Neuron (in vitro differentiated cells): ENCODE measurements around the gene PVALEF.
A peak's percentile ranks its signal among the peaks of the same experiment; 100 is the strongest.

ENCODE experiments used
- H2AFZ ChIP-seq: one replicate; pipeline ENCODE4 v1.6.1; 2013; ENCODE audit warnings: low read depth, mild to moderate bottlenecking, inconsistent platforms, low read length, moderate library complexity
- H3K27me3 ChIP-seq: one replicate; pipeline ENCODE4 v1.6.1; 2013; ENCODE audit warnings: low read length; ENCODE audit not compliant: insufficient read depth
- H3K36me3 ChIP-seq: one replicate; pipeline ENCODE4 v1.6.1; 2013; ENCODE audit warnings: low read length; ENCODE audit not compliant: insufficient read depth
- H3K4me1 ChIP-seq: one replicate; pipeline ENCODE4 v1.6.1; 2013; ENCODE audit warnings: low read length; ENCODE audit not compliant: insufficient read depth
- H3K4me3 ChIP-seq: 2 replicates; pipeline ENCODE4 v1.5.1; 2013; ENCODE audit warnings: mild to moderate bottlenecking, low read length, moderate library complexity
- H3K9me3 ChIP-seq: one replicate; pipeline ENCODE4 v1.6.1; 2013; ENCODE audit warnings: low read length

Gene PVALEF

DNA sequence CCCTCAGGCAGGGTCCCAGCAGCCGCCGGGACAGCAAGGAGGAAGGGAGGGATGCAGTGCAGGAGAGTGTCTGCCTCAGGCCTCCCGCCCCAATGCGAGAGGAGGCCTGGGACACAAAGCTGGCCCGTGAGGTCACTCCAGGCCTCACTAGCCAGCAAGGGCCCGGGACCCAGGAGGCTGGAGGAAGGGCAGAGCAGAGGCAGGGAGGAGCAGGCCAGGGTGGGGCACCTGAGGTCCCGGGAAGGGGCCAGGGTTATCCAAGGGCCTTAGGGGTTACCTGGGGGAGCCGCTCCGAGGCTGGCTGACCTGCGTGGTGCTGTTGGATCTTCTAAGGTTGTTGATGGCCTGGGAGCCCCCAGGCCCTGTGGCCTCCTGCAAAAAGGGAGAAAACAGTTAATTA is 43.3 kb downstream of the PVALEF start:
- no peak overlapping the region for H3K4me3 ChIP-seq
- H3K4me1 ChIP-seq: no peaks in the 10 kb centered on the region
- no peaks in the 10 kb centered on the region for H3K27me3 ChIP-seq
- no peak overlapping the region for H2AFZ ChIP-seq
- peaks cover 31% of the 10 kb centered on the region for H3K36me3 ChIP-seq
- no peaks in the 10 kb centered on the region for H3K9me3 ChIP-seq

- Histone ChIP-seq H2AFZ (no peak overlapping the region), H3K4me1 (no peaks in the 10 kb centered on the region), H3K9me3 (no peaks in the 10 kb centered on the region), H3K36me3 (peaks cover 27% of the 10 kb centered on the region), H3K27me3 (no peaks in the 10 kb centered on the region), H3K4me3 (no peak overlapping the region)
Measured at GRCh38 chr17:81209141-81209540, 43.8 kb downstream of the PVALEF start.

GRCh38 chr17:81210466-81210865 is 45.2 kb downstream of the PVALEF start:
- Histone ChIP-seq H2AFZ (no peak overlapping the region), H3K36me3 (peaks cover 19% of the 10 kb centered on the region), H3K27me3 (no peaks in the 10 kb centered on the region), H3K4me3 (no peak overlapping the region), H3K9me3 (no peaks in the 10 kb centered on the region), H3K4me1 (no peaks in the 10 kb centered on the region)

DNA sequence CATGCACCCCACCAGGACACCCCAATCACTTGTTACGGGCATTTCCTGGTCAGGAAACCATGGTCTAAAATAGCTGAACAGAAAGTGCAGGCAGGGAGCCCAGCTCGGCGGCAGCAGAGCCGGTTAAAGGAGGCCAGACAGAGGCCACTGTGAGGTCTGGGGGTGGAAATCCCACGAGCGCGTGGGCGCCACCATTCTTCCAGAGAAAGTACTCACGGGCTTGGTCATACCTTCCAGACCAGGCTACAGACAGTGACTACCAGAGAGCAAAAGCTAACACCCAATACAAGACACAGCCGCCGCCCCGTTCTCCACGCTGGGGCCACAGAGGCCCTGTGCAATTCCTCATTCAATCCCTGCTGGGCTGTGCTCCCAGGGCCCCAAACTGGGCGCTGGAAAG is 45.6 kb downstream of the PVALEF start:
- H3K4me1 ChIP-seq: no peaks in the 10 kb centered on the region
- H3K36me3 ChIP-seq: peaks cover 17% of the 10 kb centered on the region
- H3K27me3 ChIP-seq: no peaks in the 10 kb centered on the region
- no peaks in the 10 kb centered on the region for H3K9me3 ChIP-seq
- H3K4me3 ChIP-seq: no peak overlapping the region
- H2AFZ ChIP-seq: no peak overlapping the region

- Histone ChIP-seq H2AFZ (no peak overlapping the region), H3K4me3 (no peak overlapping the region)
Measured at GRCh38 chr17:81212365-81212764, 47.1 kb downstream of the PVALEF start.

GRCh38 chr17:81213978-81214377 is 48.7 kb downstream of the PVALEF start:
- H3K36me3 ChIP-seq: peaks cover 29% of the 10 kb centered on the region
- no peaks in the 10 kb centered on the region for H3K4me1 ChIP-seq
- H3K27me3 ChIP-seq: no peaks in the 10 kb centered on the region
- H3K9me3 ChIP-seq: no peaks in the 10 kb centered on the region
- no peak overlapping the region for H2AFZ ChIP-seq
- no peak overlapping the region for H3K4me3 ChIP-seq

More at GRCh38 chr17:81212365-81212764, 47.1 kb downstream of the PVALEF start:
- H3K36me3 ChIP-seq: peaks cover 20% of the 10 kb centered on the region
- H3K27me3 ChIP-seq: no peaks in the 10 kb centered on the region
- H3K9me3 ChIP-seq: no peaks in the 10 kb centered on the region
- no peaks in the 10 kb centered on the region for H3K4me1 ChIP-seq

DNA sequence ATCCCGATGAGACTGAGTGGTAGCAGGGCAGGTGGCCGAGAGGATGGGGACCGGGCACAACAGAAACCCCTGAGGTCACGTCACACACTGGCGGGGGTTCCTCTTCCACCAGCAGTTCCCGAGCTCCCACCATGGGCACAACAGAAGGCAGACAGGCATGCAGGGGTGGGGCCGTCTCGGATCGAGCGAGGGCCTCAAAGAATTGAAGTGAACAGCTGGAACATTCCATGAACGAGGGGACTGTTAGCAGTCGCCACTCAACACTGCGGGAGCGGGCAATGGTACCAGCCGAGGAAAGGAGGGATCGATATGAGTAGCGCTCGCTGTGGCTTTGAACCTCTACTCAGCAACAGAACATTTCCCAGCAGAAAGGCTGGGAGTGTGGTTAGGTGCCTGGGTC is 52.2 kb downstream of the PVALEF start:
- no peak overlapping the region for H2AFZ ChIP-seq
- no peaks in the 10 kb centered on the region for H3K9me3 ChIP-seq
- H3K4me3 ChIP-seq: no peak overlapping the region
- peaks cover 34% of the 10 kb centered on the region for H3K36me3 ChIP-seq
- no peaks in the 10 kb centered on the region for H3K27me3 ChIP-seq
- peaks cover 13% of the 10 kb centered on the region for H3K4me1 ChIP-seq

DNA sequence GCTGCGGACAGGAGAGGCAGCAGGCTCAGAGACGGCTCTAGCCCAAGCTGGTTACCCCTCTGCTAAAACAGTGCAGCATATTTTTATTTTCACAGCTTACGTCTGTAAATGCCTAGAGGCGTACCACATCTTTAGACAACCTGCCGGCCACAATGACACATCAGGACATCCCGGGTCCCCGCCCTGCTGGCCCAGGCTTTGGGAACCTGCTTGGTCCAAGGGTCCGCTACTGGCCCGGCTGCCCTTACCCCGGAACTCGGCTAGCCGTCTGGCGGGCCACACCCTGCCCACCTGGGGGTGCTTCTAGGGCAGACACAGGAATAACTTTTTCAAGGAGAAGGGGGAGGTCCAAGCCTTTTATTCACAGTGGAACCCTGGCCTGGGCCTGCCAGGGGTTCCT is 53.2 kb downstream of the PVALEF start:
- Histone ChIP-seq H3K4me3 (no peak overlapping the region), H3K9me3 (no peaks in the 10 kb centered on the region), H3K4me1 (peaks cover 13% of the 10 kb centered on the region), H3K27me3 (no peaks in the 10 kb centered on the region), H2AFZ (no peak overlapping the region), H3K36me3 (peaks cover 34% of the 10 kb centered on the region)

DNA sequence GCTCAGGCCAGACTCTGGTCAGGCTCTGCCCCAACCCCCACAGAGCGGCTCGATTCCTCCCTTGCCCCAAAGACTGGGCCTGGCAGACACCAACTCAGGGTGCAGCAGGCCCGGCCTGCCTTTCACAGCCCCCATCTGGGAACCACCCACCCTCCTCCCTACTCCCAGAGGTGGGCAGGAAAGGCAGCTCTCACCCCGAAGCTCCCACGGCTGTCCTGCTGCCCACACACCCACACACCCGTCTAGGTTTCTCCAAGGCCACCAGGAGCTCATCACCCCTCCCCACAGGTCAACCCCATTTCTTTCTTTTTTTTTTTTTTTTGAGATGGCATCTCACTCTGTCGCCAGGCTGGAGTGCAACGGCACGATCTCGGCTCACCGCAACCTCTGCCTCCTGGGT is 53.7 kb downstream of the PVALEF start:
- Histone ChIP-seq H3K4me3 (no peak overlapping the region), H3K9me3 (no peaks in the 10 kb centered on the region), H2AFZ (no peak overlapping the region), H3K27me3 (no peaks in the 10 kb centered on the region), H3K36me3 (peaks cover 34% of the 10 kb centered on the region), H3K4me1 (peaks cover 15% of the 10 kb centered on the region)

GRCh38 chr17:81219476-81220180 is 54.3 kb downstream of the PVALEF start:
- H3K27me3 ChIP-seq: no peaks in the 10 kb centered on the region
- H3K9me3 ChIP-seq: no peaks in the 10 kb centered on the region
- peaks cover 34% of the 10 kb centered on the region for H3K36me3 ChIP-seq
- H2AFZ ChIP-seq: no peak overlapping the region
- no peak overlapping the region for H3K4me3 ChIP-seq
- H3K4me1 ChIP-seq: peaks cover 15% of the 10 kb centered on the region

DNA sequence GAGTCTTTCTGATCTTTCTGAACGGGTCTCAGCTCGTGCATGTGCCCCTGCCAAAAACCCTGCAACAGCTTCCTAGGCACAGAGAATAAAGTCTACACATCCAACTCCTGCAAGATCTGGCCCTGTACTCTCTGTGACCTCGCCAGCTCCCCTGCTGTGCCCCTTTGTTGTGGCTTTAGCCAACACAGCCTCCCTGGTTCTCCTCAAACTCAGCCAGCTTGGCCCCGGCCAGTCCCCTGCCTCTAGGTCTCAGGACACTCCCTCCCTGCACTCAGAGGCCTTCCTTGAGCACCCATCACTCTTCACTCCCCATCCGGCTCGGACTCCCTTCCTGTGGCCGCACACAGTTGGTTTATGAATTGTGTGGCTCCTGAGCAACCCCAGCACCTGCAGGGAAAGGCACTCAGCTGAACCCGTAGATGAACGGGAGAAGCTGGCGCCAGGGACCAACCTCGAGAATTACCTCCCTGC is 56.1 kb downstream of the PVALEF start:
- Histone ChIP-seq H3K36me3 (peaks cover 32% of the 10 kb centered on the region), H3K4me3 (peak overlapping the region; percentile 78), H3K9me3 (no peaks in the 10 kb centered on the region), H3K27me3 (no peaks in the 10 kb centered on the region), H2AFZ (no peak overlapping the region), H3K4me1 (peaks cover 15% of the 10 kb centered on the region)

DNA sequence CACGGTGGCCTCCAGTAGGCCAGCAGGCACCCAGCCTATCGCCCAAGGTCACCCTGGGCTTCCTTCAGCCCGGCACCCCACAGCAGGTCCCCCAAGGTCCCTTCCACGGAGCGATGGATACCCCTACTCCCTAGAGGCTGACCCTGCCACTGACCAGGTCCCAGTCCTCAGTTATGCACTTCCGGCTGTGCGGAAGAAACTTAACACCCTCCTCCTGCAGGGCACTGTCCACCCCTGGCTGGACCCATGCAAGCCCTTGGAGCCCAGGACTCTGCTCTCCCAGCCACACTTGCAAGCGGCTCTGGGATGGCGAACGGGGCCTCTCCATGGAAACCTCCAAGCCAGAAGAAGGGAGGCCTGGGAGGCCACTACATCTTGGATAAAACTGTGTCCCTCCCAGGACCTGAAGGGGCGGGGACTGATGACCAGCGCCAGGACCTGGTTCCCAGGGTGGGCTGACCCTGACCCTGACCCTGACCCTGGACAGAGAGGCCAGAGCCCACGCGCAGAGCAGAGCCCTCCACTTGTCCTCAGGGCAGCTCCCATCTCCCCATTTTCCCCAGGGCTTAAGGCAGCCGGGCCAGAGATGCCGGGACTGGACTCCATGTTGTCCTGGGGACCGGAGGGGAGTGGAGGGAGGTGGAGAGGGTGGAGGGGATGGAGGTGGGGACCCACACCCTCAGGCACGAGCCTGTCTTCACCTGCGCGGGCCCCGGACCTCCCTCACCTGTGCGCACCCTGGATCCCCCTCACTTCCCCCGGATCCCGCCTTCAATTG is 56.7 kb downstream of the PVALEF start:
- H3K4me1 ChIP-seq: peaks cover 15% of the 10 kb centered on the region
- no peaks in the 10 kb centered on the region for H3K27me3 ChIP-seq
- H3K36me3 ChIP-seq: peaks cover 28% of the 10 kb centered on the region
- H3K4me3 ChIP-seq: peak overlapping the region; percentile 78
- H2AFZ ChIP-seq: peak overlapping the region; percentile 70
- H3K9me3 ChIP-seq: no peaks in the 10 kb centered on the region

DNA sequence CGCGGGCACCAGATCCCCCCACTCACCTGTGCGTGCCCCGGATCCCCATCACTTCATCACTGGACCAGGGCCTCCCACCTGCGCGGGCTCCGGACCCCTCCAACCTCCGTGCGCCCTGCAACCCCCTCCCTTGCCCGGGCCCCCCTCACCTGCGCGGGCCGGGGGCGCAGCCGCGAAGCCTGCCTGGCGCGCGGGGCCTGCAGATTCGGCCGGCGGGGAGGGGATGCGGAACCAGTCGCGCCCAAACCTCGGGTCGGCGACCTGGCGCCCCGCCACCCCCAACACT is 57.3 kb downstream of the PVALEF start:
- peak overlapping the region; percentile 78 for H3K4me3 ChIP-seq
- peaks cover 15% of the 10 kb centered on the region for H3K4me1 ChIP-seq
- peak overlapping the region; percentile 70 for H2AFZ ChIP-seq
- peaks cover 22% of the 10 kb centered on the region for H3K36me3 ChIP-seq
- no peaks in the 10 kb centered on the region for H3K9me3 ChIP-seq
- no peaks in the 10 kb centered on the region for H3K27me3 ChIP-seq
